GM12801 (cell line): ENCODE measurements around the gene ZNF79.

Experiments
- TF ChIP-seq, protein P1 (sequence below): IDR thresholded peaks from one replicate; pipeline ENCODE4 v1.5.1; 2011; ENCODE audit warnings: control low read depth; ENCODE audit not compliant: insufficient read length; ENCODE audit errors: extremely low read depth

ZNF79 gene

DNA sequence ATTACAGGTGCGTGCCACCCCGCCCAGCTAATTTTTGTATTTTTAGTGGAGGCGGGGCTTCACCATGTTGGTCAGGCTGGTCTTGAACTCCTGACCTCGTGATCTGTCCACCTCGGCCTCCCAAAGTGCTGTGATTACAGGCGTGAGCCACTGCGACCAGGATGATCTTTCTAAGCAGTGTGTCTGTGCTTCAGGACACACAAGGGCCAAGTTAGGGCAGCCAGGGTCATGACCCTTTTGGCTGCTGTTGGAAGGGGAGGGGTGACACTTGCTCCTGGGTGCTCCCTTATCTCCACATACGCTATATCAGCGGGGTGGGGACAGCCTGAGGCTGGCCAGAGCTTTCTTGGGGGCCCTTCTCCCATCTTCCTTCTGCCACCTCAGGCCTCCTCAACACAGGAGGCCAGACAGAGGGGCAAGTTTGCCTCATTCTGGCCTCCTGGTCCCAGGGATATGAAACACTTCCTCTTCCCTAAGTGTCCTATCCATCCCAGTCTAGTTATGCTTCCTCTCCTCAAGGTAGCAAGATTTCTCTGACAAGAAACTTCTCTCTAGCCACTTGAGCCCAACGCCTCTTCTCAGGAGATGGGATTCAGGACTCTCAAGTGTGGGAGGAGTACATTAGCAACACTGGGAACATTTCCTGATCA lies 1.9 kb upstream of the ZNF79 start:
- TF ChIP-seq, protein P1, sequence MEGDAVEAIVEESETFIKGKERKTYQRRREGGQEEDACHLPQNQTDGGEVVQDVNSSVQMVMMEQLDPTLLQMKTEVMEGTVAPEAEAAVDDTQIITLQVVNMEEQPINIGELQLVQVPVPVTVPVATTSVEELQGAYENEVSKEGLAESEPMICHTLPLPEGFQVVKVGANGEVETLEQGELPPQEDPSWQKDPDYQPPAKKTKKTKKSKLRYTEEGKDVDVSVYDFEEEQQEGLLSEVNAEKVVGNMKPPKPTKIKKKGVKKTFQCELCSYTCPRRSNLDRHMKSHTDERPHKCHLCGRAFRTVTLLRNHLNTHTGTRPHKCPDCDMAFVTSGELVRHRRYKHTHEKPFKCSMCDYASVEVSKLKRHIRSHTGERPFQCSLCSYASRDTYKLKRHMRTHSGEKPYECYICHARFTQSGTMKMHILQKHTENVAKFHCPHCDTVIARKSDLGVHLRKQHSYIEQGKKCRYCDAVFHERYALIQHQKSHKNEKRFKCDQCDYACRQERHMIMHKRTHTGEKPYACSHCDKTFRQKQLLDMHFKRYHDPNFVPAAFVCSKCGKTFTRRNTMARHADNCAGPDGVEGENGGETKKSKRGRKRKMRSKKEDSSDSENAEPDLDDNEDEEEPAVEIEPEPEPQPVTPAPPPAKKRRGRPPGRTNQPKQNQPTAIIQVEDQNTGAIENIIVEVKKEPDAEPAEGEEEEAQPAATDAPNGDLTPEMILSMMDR: no peak

DNA sequence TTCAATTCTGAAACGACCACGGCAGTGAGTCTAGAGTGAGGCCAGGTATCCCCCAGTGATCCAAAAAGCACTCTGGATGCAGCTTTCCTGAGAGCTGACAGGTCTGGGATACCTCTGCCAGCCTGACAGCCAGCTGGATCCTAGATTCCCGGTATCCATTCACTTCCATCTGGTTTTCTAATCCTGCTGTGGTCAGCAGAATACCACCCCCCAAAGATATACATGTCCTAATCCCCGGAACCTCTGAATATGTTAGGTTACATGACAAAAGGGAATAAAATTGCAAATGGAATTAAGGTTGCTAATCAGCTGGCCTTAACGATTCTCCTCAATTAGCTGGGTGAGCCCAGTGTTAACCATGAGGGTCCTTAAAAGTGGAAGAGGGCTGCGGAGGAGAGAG lies 1.4 kb upstream of the ZNF79 start:
- TF ChIP-seq, protein P1: no peak

DNA sequence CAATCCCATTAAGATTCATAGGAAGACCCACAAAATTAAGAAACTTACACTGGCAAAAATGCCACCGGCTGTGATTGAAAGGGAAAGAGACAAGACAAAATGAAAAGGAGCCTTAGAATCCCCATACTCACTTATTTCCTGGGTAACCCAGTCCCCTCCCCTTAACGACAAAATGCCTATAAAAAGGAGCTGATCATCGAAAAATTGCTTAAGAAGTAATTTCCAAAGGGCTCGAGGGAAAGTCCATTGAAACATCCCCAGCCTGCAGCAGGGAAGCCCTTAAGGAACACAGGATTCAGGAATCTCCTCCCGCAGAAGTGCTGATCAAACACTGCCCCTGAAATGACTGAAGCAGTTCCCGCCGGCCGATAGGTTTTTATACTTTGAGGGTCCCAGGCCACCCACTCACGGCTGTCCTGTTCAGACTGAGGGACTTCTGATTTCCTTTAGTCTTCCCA lies 677 bp upstream of the ZNF79 start:
- TF ChIP-seq, protein P1: no peak

DNA sequence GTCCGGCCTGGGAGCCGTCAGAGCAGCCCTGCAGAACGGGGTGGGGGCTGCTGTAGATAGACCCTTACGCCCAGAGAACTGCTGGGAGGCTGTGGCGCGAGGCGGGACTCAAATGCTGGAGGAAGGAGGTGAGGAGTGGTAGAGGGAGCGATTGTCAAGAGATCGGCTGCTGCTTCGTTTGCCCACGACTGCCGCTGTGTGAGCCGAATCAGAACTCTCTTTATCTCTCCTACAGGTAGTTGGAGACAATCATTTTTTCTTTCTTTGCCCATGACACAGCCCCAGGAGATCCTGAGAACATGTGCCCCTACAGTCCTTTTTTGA lies 456 bp downstream of the ZNF79 start:
- TF ChIP-seq, protein P1: no peak

DNA sequence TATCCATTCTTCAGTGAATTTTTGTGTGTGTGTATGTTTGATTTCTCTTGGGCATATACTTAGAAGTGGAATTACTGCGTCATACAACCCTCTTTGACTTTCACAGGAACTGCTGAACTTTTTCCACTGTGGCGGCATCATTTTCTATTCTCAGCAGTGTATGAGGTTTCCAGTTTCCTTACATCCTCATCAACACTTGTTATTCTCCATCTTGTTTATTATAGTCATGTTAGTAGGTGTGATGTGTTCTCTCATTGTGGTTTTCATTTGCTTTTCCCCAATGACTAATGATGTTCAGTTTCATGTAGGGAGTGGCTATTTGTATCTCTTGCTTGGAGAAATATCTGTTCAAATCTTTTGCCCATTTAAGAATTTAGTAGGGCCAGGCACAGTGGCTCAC lies 2.6 kb downstream of the ZNF79 start:
- TF ChIP-seq, protein P1: no peak

DNA sequence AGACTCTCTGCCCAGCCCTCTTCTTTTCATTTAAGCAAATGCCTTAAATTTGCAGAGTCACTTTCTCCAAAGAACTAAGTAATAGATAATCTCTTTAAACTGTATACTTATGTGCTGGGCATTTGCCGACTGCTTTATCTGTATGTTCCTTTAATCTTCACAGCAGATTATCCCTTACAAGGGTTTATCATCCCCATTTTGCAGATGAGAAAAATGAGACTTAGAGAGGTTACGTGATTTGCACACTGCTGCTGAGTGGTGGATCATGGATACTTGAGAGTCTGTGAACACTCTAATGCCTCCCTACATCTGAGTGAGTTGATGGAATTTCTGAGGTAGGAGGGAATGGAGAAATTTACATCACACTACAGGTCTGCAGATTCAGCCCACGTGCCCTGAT lies 4.2 kb downstream of the ZNF79 start:
- TF ChIP-seq, protein P1: no peak

DNA sequence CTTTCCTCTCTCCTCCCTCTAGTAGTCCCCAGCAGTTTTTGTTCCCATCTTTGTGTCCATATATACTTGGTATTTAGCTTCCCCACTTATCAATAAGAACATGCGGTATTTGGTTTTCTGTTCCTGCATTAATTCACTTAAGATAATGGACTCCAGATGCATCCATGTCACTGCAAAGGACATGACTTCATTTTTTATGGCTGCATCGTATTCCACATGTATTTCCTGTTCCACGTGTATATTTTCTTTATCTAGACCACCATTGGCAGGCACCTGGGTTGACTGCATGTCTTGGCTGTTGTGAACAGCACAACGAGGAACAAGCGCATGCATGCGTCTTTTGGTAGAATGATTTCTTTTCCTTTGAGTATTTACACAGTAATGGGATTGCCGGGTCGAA lies 6.2 kb downstream of the ZNF79 start:
- TF ChIP-seq, protein P1: no peak
